H1 (cell line): ENCODE results near the gene FMO3. TPM values are rescaled to one million over a fixed set of nuclear protein-coding genes. Genes with fewer than 3 reads are reported as not detected.

Experiments used
- CTCF ChIA-PET: fragments of 300-600 bp; sonication (Branson Sonifier 250); formaldehyde crosslinking; loops from one replicate; lab custom pipeline; 2021; ENCODE audit not compliant: partially characterized antibody; lab: Charles Lee
- POLR2A ChIA-PET: fragments of 300-600 bp; sonication (Branson Sonifier 250); formaldehyde crosslinking; loops from one replicate; lab custom pipeline; 2021; ENCODE audit warnings: inconsistent platforms; ENCODE audit not compliant: partially characterized antibody; lab: Charles Lee
- DNase-seq, 2 experiments: peaks; one replicate each; pipeline versions ENCODE4 v3.0.0 to v3.0.0-alpha.2; 2010 to 2022; ENCODE audit warnings: low spot score in 2 of 2, low read depth in 1 of 2, mixed read lengths in 1 of 2
- FAIRE-seq: peaks from 2 replicates; lab custom pipeline; 2011; peaks lifted over from hg19 to GRCh38; lab: Jason Lieb, UNC
- H2AFZ ChIP-seq: 2 replicates; pipeline ENCODE4 v1.8.1; 2012; ENCODE audit warnings: low read length, inconsistent platforms
- H2AK5ac ChIP-seq: 2 replicates; pipeline ENCODE4 v1.6.1; 2013; ENCODE audit warnings: low read depth, low read length
- H2BK120ac ChIP-seq: replicated peaks from 2 replicates; pipeline ENCODE3; 2013; ENCODE audit warnings: low read depth, low read length, inconsistent platforms
- H2BK12ac ChIP-seq: 2 replicates; pipeline ENCODE4 v1.6.1; 2013; ENCODE audit warnings: low read depth, low read length
- H2BK15ac ChIP-seq: 2 replicates; pipeline ENCODE4 v1.6.1; 2013; ENCODE audit warnings: low read length
- H2BK20ac ChIP-seq: 2 replicates; pipeline ENCODE4 v1.6.1; 2013; ENCODE audit warnings: low read length
- H2BK5ac ChIP-seq: 2 replicates; pipeline ENCODE4 v1.6.1; 2013; ENCODE audit warnings: low read depth, low read length
- H3K14ac ChIP-seq: 2 replicates; pipeline ENCODE4 v1.6.1; 2013; ENCODE audit warnings: inconsistent platforms; ENCODE audit not compliant: insufficient read length
- H3K18ac ChIP-seq: 2 replicates; pipeline ENCODE4 v1.6.1; 2013; ENCODE audit warnings: low read length; ENCODE audit errors: extremely low read depth
- H3K23ac ChIP-seq: 2 replicates; pipeline ENCODE4 v1.6.1; 2013; ENCODE audit warnings: inconsistent platforms; ENCODE audit not compliant: insufficient read length
- H3K23me2 ChIP-seq: 2 replicates; pipeline ENCODE4 v1.6.1; 2013; ENCODE audit warnings: low read depth, low read length
- H3K27ac ChIP-seq: 2 replicates; pipeline ENCODE4 v1.6.1; 2011; ENCODE audit warnings: low read depth, low read length, inconsistent platforms
- H3K27me3 ChIP-seq, 4 experiments: replicated peaks in 1 of 4; 1 replicate in 1 of 4; 2 replicates in 3 of 4; pipeline versions ENCODE4 v1.6.1 to v1.8.1; 2011 to 2013; ENCODE audit warnings: low read length in 3 of 4, mild to moderate bottlenecking in 3 of 4, inconsistent platforms in 2 of 4, mixed read lengths in 2 of 4, moderate library complexity in 1 of 4; ENCODE audit not compliant: control insufficient read depth in 3 of 4, insufficient read depth in 3 of 4; ENCODE audit errors: extremely low read depth in 1 of 4
- H3K36me3 ChIP-seq, 4 experiments: 2 replicates each; pipeline versions ENCODE4 v1.6.1 to v1.8.1; 2011 to 2013; ENCODE audit warnings: mild to moderate bottlenecking in 4 of 4, low read length in 3 of 4, moderate library complexity in 2 of 4, control low read depth in 1 of 4, inconsistent platforms in 1 of 4; ENCODE audit not compliant: insufficient read depth in 4 of 4, control insufficient read depth in 2 of 4
- H3K4ac ChIP-seq: replicated peaks from 2 replicates; pipeline ENCODE3; 2013; ENCODE audit warnings: low read length, low read depth, mixed read lengths, inconsistent platforms; ENCODE audit not compliant: insufficient read length
- H3K4me1 ChIP-seq, 4 experiments: replicated peaks in 1 of 4; 1 replicate in 1 of 4; 2 replicates in 3 of 4; pipeline versions ENCODE4 v1.6.1 to v1.8.1; 2011 to 2013; ENCODE audit warnings: low read length in 3 of 4, inconsistent platforms in 2 of 4, mixed read lengths in 1 of 4; ENCODE audit not compliant: insufficient read depth in 4 of 4, control insufficient read depth in 3 of 4
- H3K4me2 ChIP-seq, 2 experiments: 2 replicates each; pipeline versions ENCODE4 v1.6.1 to v1.8.1; 2011 to 2013; ENCODE audit warnings: low read depth in 2 of 2, low read length in 2 of 2, control low read depth in 1 of 2, inconsistent platforms in 1 of 2, mild to moderate bottlenecking in 1 of 2; ENCODE audit not compliant: insufficient read depth in 1 of 2
- H3K4me3 ChIP-seq, 4 experiments: fragments of 200-600, 300-600 bp in 1 of 4; sonication (generic), shearing (Covaris generic), sonication (Bioruptor Twin) in 1 of 4; 2 replicates each; pipeline versions ENCODE4 v1.5.1 to v1.8.1; 2011 to 2016; ENCODE audit warnings: low read length in 4 of 4, low read depth in 3 of 4, control low read depth in 2 of 4, inconsistent platforms in 2 of 4, mild to moderate bottlenecking in 2 of 4, mixed read lengths in 1 of 4, moderate library complexity in 1 of 4; ENCODE audit not compliant: insufficient read depth in 2 of 4; ENCODE audit errors: extremely low read depth in 1 of 4
- H3K56ac ChIP-seq: replicated peaks from 2 replicates; pipeline ENCODE3; 2013; ENCODE audit warnings: low read depth, mild to moderate bottlenecking, mixed read lengths, low read length, inconsistent platforms; ENCODE audit not compliant: insufficient read length
- H3K79me1 ChIP-seq: 2 replicates; pipeline ENCODE4 v1.6.1; 2013; ENCODE audit warnings: low read depth, low read length, control low read depth
- H3K79me2 ChIP-seq, 2 experiments: 2 replicates each; pipeline versions ENCODE4 v1.6.1 to v1.8.1; 2012 to 2013; ENCODE audit warnings: low read length in 2 of 2, mild to moderate bottlenecking in 2 of 2, inconsistent platforms in 1 of 2; ENCODE audit not compliant: insufficient read depth in 2 of 2, control insufficient read depth in 1 of 2
- H3K9ac ChIP-seq, 4 experiments: replicated peaks in 1 of 4; 1 replicate in 1 of 4; 2 replicates in 3 of 4; pipeline versions ENCODE4 v1.6.1 to v1.8.1; 2011 to 2013; ENCODE audit warnings: low read depth in 3 of 4, low read length in 3 of 4, control low read depth in 2 of 4, mild to moderate bottlenecking in 2 of 4, moderate library complexity in 2 of 4, inconsistent platforms in 1 of 4; ENCODE audit errors: extremely low read depth in 1 of 4
- H3K9me3 ChIP-seq, 2 experiments: 2 replicates each; pipeline versions ENCODE4 v1.6.1 to v1.8.1; 2012 to 2013; ENCODE audit warnings: mild to moderate bottlenecking in 2 of 2, moderate library complexity in 2 of 2, control low read depth in 1 of 2, inconsistent platforms in 1 of 2, low read depth in 1 of 2, low read length in 1 of 2, mixed read lengths in 1 of 2; ENCODE audit not compliant: insufficient read depth in 2 of 2
- H4K20me1 ChIP-seq, 2 experiments: replicated peaks in 1 of 2; 2 replicates each; pipeline versions ENCODE3 to v1.8.1; 2011 to 2013; ENCODE audit warnings: inconsistent platforms in 2 of 2, low read length in 2 of 2, mild to moderate bottlenecking in 1 of 2; ENCODE audit not compliant: insufficient read depth in 2 of 2, control insufficient read depth in 1 of 2
- H4K5ac ChIP-seq: 2 replicates; pipeline ENCODE4 v1.6.1; 2013; ENCODE audit warnings: low read length, low read depth, mixed read lengths, inconsistent platforms; ENCODE audit not compliant: insufficient read length
- H4K8ac ChIP-seq: 2 replicates; pipeline ENCODE4 v1.8.0; 2013; ENCODE audit warnings: mild to moderate bottlenecking, moderate library complexity, low read length, inconsistent platforms; ENCODE audit not compliant: insufficient read depth; ENCODE audit errors: extremely low read depth
- H4K91ac ChIP-seq: replicated peaks from 2 replicates; pipeline ENCODE3; 2013; ENCODE audit warnings: low read length, mixed read lengths, inconsistent platforms; ENCODE audit not compliant: insufficient read length
- GABPA ChIP-seq: IDR thresholded peaks from 2 replicates; pipeline ENCODE4 v1.6.1; 2011; ENCODE audit warnings: mild to moderate bottlenecking, low read length, moderate library complexity, borderline replicate concordance; ENCODE audit not compliant: insufficient read depth
- HDAC2 ChIP-seq, 2 experiments: fragments of 300-600 bp in 1 of 2; sonication (generic) in 1 of 2; IDR thresholded peaks; 2 replicates each; pipeline ENCODE4 v1.6.1; 2011 to 2012; ENCODE audit warnings: low read depth in 2 of 2, low read length in 2 of 2, mild to moderate bottlenecking in 2 of 2, moderate library complexity in 2 of 2, borderline replicate concordance in 1 of 2, inconsistent platforms in 1 of 2
- WGBS, 2 experiments: shearing (Covaris generic) in 1 of 2; methylation state at CpG; one replicate each; pipeline versions ENCODE4 v1.1.6 to v1.1.7; 2013 to 2015; ENCODE audit warnings: low lambda C conversion rate in 2 of 2, mixed read lengths in 2 of 2, inconsistent platforms in 1 of 2, low coverage in 1 of 2, missing lambda C conversion rate in 1 of 2; ENCODE audit not compliant: insufficient replicate concordance in 2 of 2, insufficient coverage in 1 of 2, insufficient read length in 1 of 2; ENCODE audit errors: extremely low coverage in 1 of 2, missing lambda C conversion rate in 1 of 2; 5-methylcytosine and 5-hydroxymethylcytosine counted together
- polyA plus RNA-seq, 7 experiments: library from polyadenylated mRNA; depleted of rRNA in 3 of 7; stranded (reverse) in 5 of 7; unstranded in 2 of 7; fragments of >200 nt in 5 of 7; fragments of 200-250 nt in 2 of 7; gene quantifications; 1 replicate in 5 of 7; 2 replicates in 1 of 7; 4 replicates in 1 of 7; pipeline versions ENCODE4 v1.2.1 to v1.2.3, GENCODE V29; 2011 to 2013; ENCODE audit warnings: missing spikeins in 2 of 7, mixed read lengths in 2 of 7
- total RNA-seq: library from RNA; stranded (reverse); fragmentation: NEBNext Ultra II Directional; extraction: Animal tissue kit (Norgen Biotek cat#: 25700); gene quantifications from 2 replicates; pipeline ENCODE4 v1.2.1, GENCODE V29; 2021
- TF ChIP-seq, protein P1 (sequence below): IDR thresholded peaks from 2 replicates; pipeline ENCODE4 v1.6.1; 2012; ENCODE audit warnings: low read length, inconsistent platforms

FMO3 gene
- total and polyA plus RNA-seq, 2 of the 8 experiments (the other 6 are each of a cell fraction or from before 2014, with no cell fraction given) = not detected

DNA sequence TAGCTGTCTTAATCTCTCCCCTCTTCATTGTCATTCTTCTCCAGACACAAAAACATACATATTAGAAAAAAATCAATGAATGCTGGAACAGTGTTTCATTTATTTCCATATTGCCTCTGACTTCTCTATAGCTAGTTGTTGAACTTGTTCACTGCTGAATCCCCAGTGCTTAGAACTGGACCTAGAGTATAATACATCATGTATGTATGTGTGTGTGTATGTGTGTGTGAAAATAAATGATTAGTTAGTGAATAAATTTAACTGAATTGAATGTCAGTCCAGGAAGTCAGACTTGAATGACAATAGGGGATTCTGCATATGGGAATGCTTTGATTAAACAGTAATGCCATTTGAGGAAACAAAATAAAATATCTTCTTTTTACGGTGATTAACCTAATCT, 36.4 kb downstream of the FMO3 start:
- H4K8ac ChIP-seq = no peak overlapping the region
- DNase-seq (no peak), FAIRE-seq (no peak)
- no peak overlapping the region for H2BK15ac ChIP-seq
- H2BK20ac ChIP-seq = no peak overlapping the region
- ChIA-PET CTCF (no interaction called here), POLR2A (no interaction called here)
- H4K5ac ChIP-seq = no peak overlapping the region
- no peaks in the 10 kb centered on the region for H3K36me3 ChIP-seq
- H2AFZ ChIP-seq = no peak overlapping the region
- no peak overlapping the region for H2BK5ac ChIP-seq
- no peak overlapping the region for H3K23ac ChIP-seq
- no peak overlapping the region for H3K4me3 ChIP-seq
- WGBS, 2 experiments = 91% methylated on average over 1 of the region's 1 CpG; no CpG with 5 or more reads in 1 of the 2 experiments
- no peak overlapping the region for H3K4me2 ChIP-seq
- no peak overlapping the region for H2BK120ac ChIP-seq
- no peak overlapping the region for H3K27ac ChIP-seq
- no peaks in the 10 kb centered on the region for H4K20me1 ChIP-seq
- no peak overlapping the region for H3K18ac ChIP-seq
- no peaks in the 10 kb centered on the region for H3K27me3 ChIP-seq
- H3K79me1 ChIP-seq = no peaks in the 10 kb centered on the region
- no peak overlapping the region for H3K9ac ChIP-seq
- no peak overlapping the region for H2AK5ac ChIP-seq
- H3K79me2 ChIP-seq = no peaks in the 10 kb centered on the region
- H2BK12ac ChIP-seq = no peak overlapping the region
- no peak overlapping the region for H3K4ac ChIP-seq
- H4K91ac ChIP-seq = no peak overlapping the region
- H3K23me2 ChIP-seq = no peaks in the 10 kb centered on the region
- H3K56ac ChIP-seq = no peak overlapping the region
- H3K14ac ChIP-seq = no peak overlapping the region
- no peaks in the 10 kb centered on the region for H3K9me3 ChIP-seq
- no peaks in the 10 kb centered on the region for H3K4me1 ChIP-seq
- TF ChIP-seq GABPA (no peak), HDAC2 (IDR thresholded peaks at IDR 0.05; ENCODE audit: borderline replicate concordance in 1 of 2, low read depth in 2 of 2, low read length in 2 of 2) (no peak)
- TF ChIP-seq, protein P1, sequence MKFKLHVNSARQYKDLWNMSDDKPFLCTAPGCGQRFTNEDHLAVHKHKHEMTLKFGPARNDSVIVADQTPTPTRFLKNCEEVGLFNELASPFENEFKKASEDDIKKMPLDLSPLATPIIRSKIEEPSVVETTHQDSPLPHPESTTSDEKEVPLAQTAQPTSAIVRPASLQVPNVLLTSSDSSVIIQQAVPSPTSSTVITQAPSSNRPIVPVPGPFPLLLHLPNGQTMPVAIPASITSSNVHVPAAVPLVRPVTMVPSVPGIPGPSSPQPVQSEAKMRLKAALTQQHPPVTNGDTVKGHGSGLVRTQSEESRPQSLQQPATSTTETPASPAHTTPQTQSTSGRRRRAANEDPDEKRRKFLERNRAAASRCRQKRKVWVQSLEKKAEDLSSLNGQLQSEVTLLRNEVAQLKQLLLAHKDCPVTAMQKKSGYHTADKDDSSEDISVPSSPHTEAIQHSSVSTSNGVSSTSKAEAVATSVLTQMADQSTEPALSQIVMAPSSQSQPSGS = no peak
